A673 (cell line): ENCODE measurements around the gene TMEM208. TPM values are rescaled to one million over a fixed set of nuclear protein-coding genes. Genes with fewer than 3 reads are reported as not detected.

Experiments used
- BruUV-seq: library from RNA; stranded (reverse); fragments of 400-500 nt; replicated peaks from 2 replicates; lab custom pipeline; 2021; lab: Mats Ljungman, UMichigan
- CTCF ChIA-PET: fragments of 300-600 bp; sonication (Branson Sonifier 250); formaldehyde crosslinking; loops from one replicate; lab custom pipeline; 2022; ENCODE audit warnings: antibody characterized with exemption; lab: Charles Lee
- POLR2A ChIA-PET: fragments of 300-600 bp; sonication (Branson Sonifier 250); formaldehyde crosslinking; loops from one replicate; lab custom pipeline; 2022; ENCODE audit warnings: antibody characterized with exemption; ENCODE audit not compliant: low non-redundant PET; lab: Charles Lee
- DNase-seq: peaks from one replicate; pipeline ENCODE4 v3.0.0-alpha.2; 2015; ENCODE audit warnings: low spot score
- H3K27ac ChIP-seq: fragments of 200-600 bp; sonication (generic); 2 replicates; pipeline ENCODE4 v1.5.1; 2016; ENCODE audit warnings: mixed run types, low read depth, mild to moderate bottlenecking, mixed read lengths, antibody characterized with exemption, low read length; ENCODE audit not compliant: poor library complexity, severe bottlenecking
- H3K27me3 ChIP-seq: fragments of 200-600 bp; sonication (generic); replicated peaks from 2 replicates; pipeline ENCODE4 v1.6.1; 2017; ENCODE audit warnings: mixed run types, low read depth, mild to moderate bottlenecking, mixed read lengths, antibody characterized with exemption, low read length; ENCODE audit not compliant: insufficient read depth, poor library complexity
- H3K36me3 ChIP-seq: fragments of 200-600 bp; sonication (generic); 2 replicates; pipeline ENCODE4 v1.6.1; 2016; ENCODE audit warnings: mixed run types, mild to moderate bottlenecking, mixed read lengths, antibody characterized with exemption, low read length; ENCODE audit not compliant: insufficient read depth, poor library complexity, severe bottlenecking
- H3K4me1 ChIP-seq: fragments of 200-600 bp; sonication (generic); 2 replicates; pipeline ENCODE4 v1.6.1; 2017; ENCODE audit warnings: mixed run types, mild to moderate bottlenecking, mixed read lengths, antibody characterized with exemption, low read length; ENCODE audit not compliant: insufficient read depth, poor library complexity, severe bottlenecking
- H3K4me3 ChIP-seq: fragments of 200-600 bp; sonication (generic); 2 replicates; pipeline ENCODE4 v1.5.1; 2016; ENCODE audit warnings: low read depth, mixed run types, mild to moderate bottlenecking, mixed read lengths, low read length; ENCODE audit not compliant: poor library complexity, severe bottlenecking
- H3K9me3 ChIP-seq: fragments of 200-600 bp; sonication (generic); 2 replicates; pipeline ENCODE4 v1.6.1; 2016; ENCODE audit warnings: mixed run types, low read depth, mild to moderate bottlenecking, mixed read lengths, antibody characterized with exemption, low read length; ENCODE audit not compliant: poor library complexity, severe bottlenecking
- CTCF ChIP-seq: fragments of 300-800, 200-600 bp; sonication (generic); conservative IDR thresholded peaks from 2 replicates; pipeline ENCODE4 v1.5.1; 2017; ENCODE audit warnings: low read depth, mild to moderate bottlenecking, antibody characterized with exemption, low read length, moderate library complexity, mixed read lengths
- EZH2 ChIP-seq: fragments of 200-600 bp; sonication (generic); IDR thresholded peaks from 2 replicates; pipeline ENCODE4 v1.6.1; 2017; ENCODE audit warnings: borderline replicate concordance, low read depth, mild to moderate bottlenecking, mixed read lengths, antibody characterized with exemption, low read length; ENCODE audit not compliant: poor library complexity, severe bottlenecking
- intact Hi-C: fragments of 100-400 bp; cut with micrococcal nuclease; formaldehyde crosslinking; loops from one replicate; pipeline ENCODE4 v1.10.0; 2022; ENCODE audit not compliant: unreplicated experiment
- total RNA-seq: library from RNA; stranded (reverse); gene quantifications from 2 replicates; pipeline ENCODE4 v1.2.3, GENCODE V29; 2021

Gene TMEM208
- total RNA-seq, 1 experiment from 2014 or later = 38.2 TPM

- no peaks in the 10 kb centered on the region for H3K36me3 ChIP-seq
- no peak for TF ChIP-seq EZH2
- no peak for TF ChIP-seq CTCF
- POLR2A ChIA-PET = no interaction called here
- DNase-seq = no peak
- no peak overlapping the region for H3K27ac ChIP-seq
- CTCF ChIA-PET = no interaction called here
- no peaks in the 10 kb centered on the region for H3K9me3 ChIP-seq
- BruUV-seq = no TSS peak
- no peak overlapping the region for H3K4me3 ChIP-seq
- intact Hi-C loops = no loop called here
- H3K4me1 ChIP-seq = no peaks in the 10 kb centered on the region
- no peaks in the 10 kb centered on the region for H3K27me3 ChIP-seq
These were observed 13.5 kb upstream of the TMEM208 start for GRCh38 chr16:67213197-67214019.

DNA sequence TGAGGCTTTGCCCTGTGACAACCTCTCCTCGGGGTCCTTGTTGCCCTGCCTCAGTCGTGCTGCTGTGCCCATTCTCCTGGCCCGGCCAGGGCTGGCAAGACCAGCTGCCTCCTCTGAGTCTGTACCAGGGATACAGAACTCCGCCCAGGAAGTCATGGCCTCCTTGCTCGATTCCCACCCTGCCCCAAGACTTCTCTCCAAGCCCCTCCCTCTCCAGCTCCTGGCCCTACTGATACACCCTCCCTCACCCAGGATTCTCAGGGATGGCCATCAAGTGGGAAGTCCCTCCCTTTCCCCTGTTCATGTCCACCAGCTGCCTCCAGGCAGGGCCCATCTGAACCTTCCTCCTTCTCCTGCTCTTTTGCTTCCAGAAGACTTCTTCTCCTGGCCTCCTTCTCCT lies 11.2 kb upstream of the TMEM208 start:
- H3K36me3 ChIP-seq = no peaks in the 10 kb centered on the region
- H3K27me3 ChIP-seq = no peaks in the 10 kb centered on the region
- DNase-seq = no peak
- TF ChIP-seq CTCF (no peak), EZH2 (no peak)
- intact Hi-C loops = no loop called here
- H3K9me3 ChIP-seq = no peaks in the 10 kb centered on the region
- H3K4me1 ChIP-seq = no peaks in the 10 kb centered on the region
- H3K27ac ChIP-seq = no peak overlapping the region
- no TSS peak for BruUV-seq
- ChIA-PET POLR2A (no interaction called here), CTCF (interaction anchor here (0.6 kb wide), 1 partner anchor 285 kb away, joined by 4 read pairs; no protein-coding TSS in a partner anchor)
- no peak overlapping the region for H3K4me3 ChIP-seq

DNA sequence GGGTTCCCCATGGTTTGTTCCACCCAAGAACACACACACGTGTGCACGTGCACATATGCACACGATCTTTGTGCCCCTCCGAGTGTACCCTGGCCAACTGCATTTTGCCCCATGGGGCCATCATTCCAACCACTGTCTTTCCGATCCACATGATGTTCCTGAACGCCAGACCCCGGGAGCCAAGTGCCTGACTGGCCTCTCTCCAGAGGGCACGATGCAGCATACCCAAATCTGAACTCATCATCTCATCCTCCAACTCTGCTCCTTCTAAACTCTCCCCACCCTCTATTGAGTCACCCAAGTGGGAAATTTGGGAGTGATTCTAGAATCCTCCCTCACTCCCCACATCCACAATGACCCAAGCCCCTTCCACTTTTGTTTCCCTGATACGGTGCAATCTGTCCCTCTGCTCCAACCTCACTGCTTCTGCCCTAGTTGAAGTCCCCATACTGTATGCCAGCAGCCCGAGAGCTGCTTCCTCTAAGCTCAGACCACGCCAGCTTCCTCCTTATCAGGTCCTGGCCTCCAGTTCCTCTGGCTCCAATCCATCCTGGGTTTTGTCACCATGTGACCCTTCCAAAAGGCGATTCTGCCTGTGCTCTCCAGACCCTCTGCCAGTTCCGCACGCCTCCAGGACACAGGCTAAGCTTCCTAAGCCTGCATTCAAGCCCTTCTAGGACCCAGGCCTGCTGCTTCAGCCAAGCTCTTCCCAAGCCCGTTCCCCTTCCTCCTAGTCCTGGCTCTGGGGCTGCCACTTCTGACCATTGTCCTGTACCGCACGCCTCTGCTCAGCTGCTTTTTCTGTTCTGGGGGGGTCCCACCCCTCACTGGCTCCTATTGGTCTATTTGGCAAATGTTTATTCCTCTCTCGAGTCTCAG lies 10.1 kb upstream of the TMEM208 start:
- Histone ChIP-seq H3K4me3 (no peak overlapping the region), H3K36me3 (no peaks in the 10 kb centered on the region), H3K4me1 (no peaks in the 10 kb centered on the region), H3K27ac (no peak overlapping the region), H3K27me3 (no peaks in the 10 kb centered on the region), H3K9me3 (no peaks in the 10 kb centered on the region)
- no TSS peak for BruUV-seq
- TF ChIP-seq CTCF (no peak), EZH2 (no peak)
- ChIA-PET POLR2A (no interaction called here), CTCF (no interaction called here)
- intact Hi-C loops = no loop called here
- no peak for DNase-seq
